ENCODE measurements around the gene MACROD1.

The MACROD1 gene

GRCh38 chr11:64020976-64021756 is 144.7 kb downstream of the MACROD1 start:
- in situ Hi-C loops (cut with MboI; ENCODE audit: low sequenced_read_pairs): no loop called here

- in situ Hi-C loops (cut with MboI; ENCODE audit: low sequenced_read_pairs): no loop called here
Observed at GRCh38 chr11:64019106-64020037, 146.5 kb downstream of the MACROD1 start.

- in situ Hi-C loops (cut with MboI; ENCODE audit: low sequenced_read_pairs): no loop called here
Observed at GRCh38 chr11:64018310-64018709, 147.6 kb downstream of the MACROD1 start.

- in situ Hi-C loops (cut with MboI; ENCODE audit: low sequenced_read_pairs): no loop called here
Observed at GRCh38 chr11:64017945-64018224, 148.0 kb downstream of the MACROD1 start.

- in situ Hi-C loops (cut with MboI; ENCODE audit: low sequenced_read_pairs): no loop called here
Observed at GRCh38 chr11:64015935-64016845, 149.7 kb downstream of the MACROD1 start.

- in situ Hi-C loops (cut with MboI; ENCODE audit: low sequenced_read_pairs): no loop called here
Observed at GRCh38 chr11:64015510-64015909, 150.4 kb downstream of the MACROD1 start.

GRCh38 chr11:64014356-64014755 is 151.6 kb downstream of the MACROD1 start:
- in situ Hi-C loops (cut with MboI; ENCODE audit: low sequenced_read_pairs): no loop called here

GRCh38 chr11:64013141-64013896 is 152.6 kb downstream of the MACROD1 start:
- in situ Hi-C loops (cut with MboI; ENCODE audit: low sequenced_read_pairs): no loop called here

- in situ Hi-C loops (cut with MboI; ENCODE audit: low sequenced_read_pairs): no loop called here
Observed at GRCh38 chr11:64011371-64011770, 154.5 kb downstream of the MACROD1 start.

GRCh38 chr11:64010783-64011182 is 155.1 kb downstream of the MACROD1 start:
- in situ Hi-C loops (cut with MboI; ENCODE audit: low sequenced_read_pairs): no loop called here

GRCh38 chr11:64009710-64010109 is 156.2 kb downstream of the MACROD1 start:
- in situ Hi-C loops (cut with MboI; ENCODE audit: low sequenced_read_pairs): no loop called here

- in situ Hi-C loops (cut with MboI; ENCODE audit: low sequenced_read_pairs): no loop called here
Observed at GRCh38 chr11:64008914-64009633, 156.8 kb downstream of the MACROD1 start.

GRCh38 chr11:64008283-64008913 is 157.5 kb downstream of the MACROD1 start:
- in situ Hi-C loops (cut with MboI; ENCODE audit: low sequenced_read_pairs): no loop called here

GRCh38 chr11:64007629-64008282 is 158.2 kb downstream of the MACROD1 start:
- in situ Hi-C loops (cut with MboI; ENCODE audit: low sequenced_read_pairs): no loop called here

- in situ Hi-C loops (cut with MboI; ENCODE audit: low sequenced_read_pairs): no loop called here
Observed at GRCh38 chr11:64007160-64007628, 158.7 kb downstream of the MACROD1 start.

- in situ Hi-C loops (cut with MboI; ENCODE audit: low sequenced_read_pairs): no loop called here
Observed at GRCh38 chr11:64006398-64006797, 159.5 kb downstream of the MACROD1 start.

GRCh38 chr11:64005691-64006090 is 160.2 kb downstream of the MACROD1 start:
- in situ Hi-C loops (cut with MboI; ENCODE audit: low sequenced_read_pairs): no loop called here

GRCh38 chr11:64004590-64004984 is 161.3 kb downstream of the MACROD1 start:
- in situ Hi-C loops (cut with MboI; ENCODE audit: low sequenced_read_pairs): no loop called here

All from hTERT RPE-1 (cell line).